Kidney tubule cell (primary cell): ENCODE data around the gene MAP2.
A peak's percentile ranks its signal among the peaks of the same experiment; 100 is the strongest.

Experiments
- DNase-seq: peaks from one replicate; pipeline ENCODE4 v3.0.0-alpha.2; 2018; ENCODE audit warnings: low spot score

The MAP2 gene

DNA sequence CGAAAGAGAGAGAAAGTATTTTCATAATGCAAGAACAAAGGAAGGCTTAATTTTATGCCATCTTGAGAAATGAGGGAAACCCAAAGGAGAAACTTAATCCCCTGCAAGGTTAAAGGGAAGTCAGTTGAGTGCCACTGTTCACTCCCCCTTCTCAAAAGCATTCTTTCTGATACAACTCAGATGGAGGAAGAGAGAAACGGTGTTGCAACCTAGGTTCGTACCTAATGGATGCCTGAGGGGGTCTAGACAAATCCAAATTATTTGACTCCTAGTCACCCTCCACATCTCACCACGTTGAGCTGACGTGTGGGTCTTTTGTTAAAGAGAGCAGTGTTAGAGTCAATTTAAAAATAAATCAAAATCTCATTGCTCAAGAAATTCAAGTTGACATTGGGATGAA, 295.2 kb downstream of the MAP2 start:
- DNase-seq, result no peak

DNA sequence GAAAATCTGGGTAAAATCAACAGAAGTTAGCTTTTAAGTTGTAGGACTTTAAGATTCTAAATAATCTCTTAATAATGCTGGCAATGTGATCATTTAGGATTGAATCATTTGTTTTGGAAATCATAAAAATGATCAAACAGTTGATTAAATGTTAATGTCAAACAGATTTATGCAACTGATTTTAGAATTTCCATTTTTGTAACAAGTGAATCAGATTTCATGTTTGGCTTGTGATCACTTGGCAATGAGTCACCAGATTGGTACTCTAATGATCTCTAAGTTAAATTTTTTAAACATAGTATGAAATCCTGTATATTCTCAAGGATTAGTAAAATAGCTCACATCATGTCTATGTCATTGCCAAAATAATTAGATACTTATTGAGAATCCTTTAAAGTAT, 297.6 kb downstream of the MAP2 start:
- no peak for DNase-seq

- DNase-seq, result no peak
Measured at GRCh38 chr2:209726311-209726710, 302.5 kb downstream of the MAP2 start.

DNA sequence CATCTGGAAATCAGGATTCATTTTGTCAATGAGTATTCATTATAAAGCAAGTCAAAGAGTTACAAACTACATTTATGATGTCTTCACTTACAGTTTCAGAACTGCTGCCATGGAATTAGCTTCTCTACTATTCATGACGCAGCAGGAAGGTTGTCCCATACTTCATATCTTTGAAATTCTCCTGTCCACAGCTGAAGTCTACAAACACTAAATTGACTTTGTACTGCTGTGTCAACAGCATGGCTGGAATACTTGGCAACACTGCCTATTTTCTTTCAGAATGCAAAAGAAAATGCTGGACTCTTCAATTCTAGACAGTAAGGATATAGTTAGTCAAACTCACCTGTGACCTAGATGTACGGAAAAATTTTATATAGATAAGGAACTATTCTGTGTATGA, 303.2 kb downstream of the MAP2 start:
- no peak for DNase-seq

GRCh38 chr2:209734805-209735204, 311.0 kb downstream of the MAP2 start:
- DNase-seq, result no peak

- no peak for DNase-seq
Measured at GRCh38 chr2:209741953-209742352, 318.1 kb downstream of the MAP2 start.

DNA sequence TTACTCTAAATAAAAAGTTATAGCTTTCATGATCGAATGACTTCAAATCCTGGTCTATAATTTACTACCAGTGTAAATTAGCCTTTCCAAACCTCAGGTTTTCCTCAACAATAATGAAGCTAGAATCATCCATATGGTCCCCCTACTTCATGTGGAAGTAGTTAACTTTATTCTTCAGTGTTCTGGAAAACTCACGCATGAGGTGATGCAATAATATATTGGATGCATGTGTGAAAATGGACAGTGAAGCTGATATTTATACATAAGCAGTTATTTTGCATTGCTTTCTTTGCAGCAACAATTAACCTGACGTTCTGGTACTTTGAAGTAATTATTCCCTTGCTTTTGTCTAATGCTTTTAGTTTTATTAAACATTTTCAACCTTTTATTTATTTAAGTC, 329.2 kb downstream of the MAP2 start:
- DNase-seq, result no peak

- no peak for DNase-seq
Measured at GRCh38 chr2:209757163-209757562, 333.3 kb downstream of the MAP2 start.

DNA sequence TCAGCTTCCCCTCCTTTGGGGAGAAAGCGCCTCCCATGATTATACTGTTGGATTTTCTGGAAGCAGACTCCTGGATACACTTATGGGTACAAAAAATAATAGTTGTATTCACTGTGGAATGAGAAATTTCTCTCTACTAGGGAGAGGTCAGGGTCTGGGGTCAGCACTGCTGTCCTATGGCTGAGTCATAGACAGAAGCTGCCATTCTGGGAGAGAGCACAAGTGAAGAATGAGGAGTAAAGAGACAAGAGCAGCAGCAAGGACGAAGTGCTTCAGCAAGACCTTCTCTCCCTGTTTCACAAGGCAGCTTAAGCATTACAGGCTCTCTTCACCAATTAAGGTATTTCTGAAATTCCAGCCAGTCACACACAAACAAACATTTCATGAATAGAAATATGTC, 337.7 kb downstream of the MAP2 start:
- no peak for DNase-seq

DNA sequence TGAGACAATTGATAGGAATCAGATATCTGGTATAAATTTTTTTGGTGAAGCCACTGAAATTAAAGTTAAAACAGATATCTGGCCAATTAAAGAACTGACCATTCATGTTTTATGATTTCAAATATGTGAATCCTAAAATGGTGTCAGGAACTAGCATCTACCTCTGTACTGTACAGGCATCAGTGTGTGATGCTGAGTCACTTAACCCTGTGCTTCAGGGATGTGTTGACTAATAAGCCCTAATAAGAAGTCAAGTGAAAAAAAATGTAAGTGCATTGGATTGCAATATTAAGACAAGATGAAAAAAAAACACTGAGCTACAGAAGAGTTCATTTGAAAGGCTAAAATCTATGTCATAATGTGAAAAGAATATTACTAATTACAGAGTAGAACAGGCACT, 338.7 kb downstream of the MAP2 start:
- peak; percentile 13 for DNase-seq

DNA sequence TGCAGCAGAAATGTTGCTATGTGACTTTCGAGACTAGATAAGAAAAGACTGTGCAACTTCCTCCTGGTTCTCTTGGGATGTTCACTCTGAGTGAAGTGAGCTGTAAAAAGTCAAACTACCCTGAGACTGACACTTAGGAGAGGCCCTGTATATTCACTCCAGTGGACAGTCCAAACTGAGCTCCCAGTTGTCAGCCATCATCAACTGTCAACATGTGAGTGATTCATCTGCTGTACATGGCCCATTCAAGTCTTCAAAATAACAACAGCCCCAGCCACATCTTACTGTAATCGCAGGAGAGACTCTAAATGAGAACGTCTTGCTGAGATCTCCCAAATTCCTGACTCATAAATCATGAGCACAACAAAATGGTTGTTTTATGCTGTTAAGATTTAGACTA, 339.3 kb downstream of the MAP2 start:
- DNase-seq, result no peak

GRCh38 chr2:209766613-209767012, 342.8 kb downstream of the MAP2 start:
- no peak for DNase-seq

- DNase-seq, result no peak
Measured at GRCh38 chr2:209767316-209767715, 343.5 kb downstream of the MAP2 start.

DNA sequence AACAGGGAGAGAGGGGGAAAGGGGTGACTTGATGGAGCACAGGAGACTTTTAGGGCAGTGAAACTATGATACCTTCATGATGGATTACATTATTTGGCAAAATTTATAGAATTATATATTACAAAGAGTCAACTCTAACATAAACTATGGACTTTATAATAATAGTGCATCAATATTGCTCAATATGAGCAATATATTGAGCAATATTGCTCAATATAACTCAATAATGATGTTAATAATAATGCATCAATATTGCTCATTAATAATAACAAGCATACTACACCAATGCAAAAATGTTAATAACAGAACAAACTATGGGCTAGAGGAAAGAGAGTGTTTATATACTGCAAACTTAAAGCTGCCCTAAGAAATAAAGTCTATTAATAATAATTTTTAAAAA, 344.7 kb downstream of the MAP2 start:
- no peak for DNase-seq

GRCh38 chr2:209771474-209772289, 347.8 kb downstream of the MAP2 start, which contains the start of gene UNC80:
Gene UNC80 (plus strand): TSS chr2:209771832. CDS start chr2:209772073, 241 bp downstream.
- DNase-seq, result peak; percentile 58

DNA sequence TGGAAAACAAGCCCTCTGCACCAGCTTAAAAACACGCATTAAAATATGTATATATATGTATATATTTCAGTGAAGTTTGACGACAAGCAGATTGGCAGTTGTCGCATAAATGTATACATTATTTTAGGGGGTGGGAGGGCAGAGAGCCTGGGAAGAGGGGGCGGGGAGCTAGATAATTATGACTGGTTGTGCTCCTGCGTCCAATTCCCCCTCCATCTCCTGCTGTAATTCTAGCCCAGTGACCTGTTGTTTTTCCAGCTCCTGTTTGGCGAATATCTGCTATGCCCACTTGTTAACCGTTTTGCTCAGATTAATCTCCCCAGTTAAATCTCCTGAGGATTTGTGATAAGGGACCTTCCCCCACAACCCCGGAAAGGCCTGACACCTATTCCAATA, 348.4 kb downstream of the MAP2 start:
- DNase-seq, result no peak

GRCh38 chr2:209773377-209773776, 349.5 kb downstream of the MAP2 start:
- no peak for DNase-seq
